Subcutaneous adipose tissue (tissue), 4 donors: ENCODE measurements around the gene RAB40C. TPM values are rescaled to one million over a fixed set of nuclear protein-coding genes. Genes with fewer than 3 reads are reported as not detected.

ENCODE experiments used
- CTCF ChIP-seq: fragments of 450-650 bp; IDR thresholded peaks from one replicate; pipeline ENCODE4 v1.5.1; 2016; ENCODE audit warnings: low read depth, mild to moderate bottlenecking, control low read depth, antibody characterized with exemption, moderate library complexity
- small RNA-seq: library from RNA; depleted of rRNA; stranded (forward); fragments of <200 nt; gene quantifications from one replicate; pipeline ENCODE3, GENCODE V24; 2016
- total RNA-seq, 4 donors: library from RNA; depleted of rRNA; stranded (reverse); fragments of >200 nt; gene quantifications; one replicate each; pipeline ENCODE4 v1.1.0, GENCODE V29; 2016

Gene RAB40C
- total RNA-seq, 4 donors from 2014 or later: 7.7 to 32.2 (median 12.3) TPM

GRCh38 chr16:676913-677312 lies 87.0 kb downstream of the RAB40C start:
- no peak for TF ChIP-seq CTCF

GRCh38 chr16:677316-678190 lies 87.7 kb downstream of the RAB40C start:
- no peak for TF ChIP-seq CTCF

- TF ChIP-seq CTCF: no peak
These were observed 88.5 kb downstream of the RAB40C start for GRCh38 chr16:678209-678857.

Small RNAs within 50 kb of the gene (small RNA-seq; reads per million reads assigned to genes)
- not detected for gene MIR3176
- gene Z98883.1: not detected

Other genes starting within 250 kb of the RAB40C start
- 10 to 100 TPM; 11.1 to 19.0 (median 15.0) TPM for gene AXIN1, start 237.3 kb upstream of the RAB40C start, total RNA-seq
- 10 to 100 TPM; 37.3 to 59.9 (median 47.5) TPM for gene MRPL28, start 219.5 kb upstream of the RAB40C start, total RNA-seq
- 10 to 100 TPM; 18.3 to 43.5 (median 28.3) TPM for gene PGAP6, start 208.1 kb upstream of the RAB40C start, total RNA-seq
- gene NME4, start 192.9 kb upstream of the RAB40C start, total RNA-seq: 100 to 1,000 TPM in 2 of 4 donors, 10 to 100 TPM in 2; 62.1 to 120 (median 96.5) TPM
- gene DECR2, start 188.2 kb upstream of the RAB40C start, total RNA-seq: 10 to 100 TPM in 3 of 4 donors, 1 to 10 TPM in 1; 9.8 to 54.8 (median 20.3) TPM
- 10 to 100 TPM; 10.9 to 35.0 (median 21.0) TPM for gene RAB11FIP3, start 164.4 kb upstream of the RAB40C start, total RNA-seq
- 10 to 100 TPM in 3 of 4 donors, 1 to 10 TPM in 1; 7.6 to 30.0 (median 13.3) TPM for gene CAPN15, start 62.4 kb upstream of the RAB40C start, total RNA-seq
- gene PRR35, start 29.7 kb upstream of the RAB40C start, total RNA-seq: not detected
- 1 to 10 TPM in 2 of 4 donors, under 1 TPM in 1, not detected in 1; 0.85 to 3.8 (median 2.0) TPM for gene NHLRC4, start 23.1 kb upstream of the RAB40C start, total RNA-seq
- 10 to 100 TPM in 3 of 4 donors, 1 to 10 TPM in 1; 9.5 to 42.0 (median 16.4) TPM for gene PIGQ, start 20.1 kb upstream of the RAB40C start, total RNA-seq
- gene WFIKKN1, start 40.9 kb downstream of the RAB40C start, total RNA-seq: 1 to 10 TPM in 1 of 4 donors, not detected in 3; 1.5 TPM
- gene METTL26, start 46.2 kb downstream of the RAB40C start, total RNA-seq: 100 to 1,000 TPM in 3 of 4 donors, 10 to 100 TPM in 1; 72.2 to 199 (median 117) TPM
- gene MCRIP2, start 51.8 kb downstream of the RAB40C start, total RNA-seq: 10 to 100 TPM; 19.2 to 60.7 (median 39.7) TPM
- gene WDR90, start 59.3 kb downstream of the RAB40C start, total RNA-seq: 10 to 100 TPM in 1 of 4 donors, 1 to 10 TPM in 3; 6.7 to 30.1 (median 8.4) TPM
- 10 to 100 TPM; 26.2 to 75.4 (median 37.8) TPM for gene RHOT2, start 78.1 kb downstream of the RAB40C start, total RNA-seq
- gene RHBDL1, start 85.6 kb downstream of the RAB40C start, total RNA-seq: 1 to 10 TPM in 2 of 4 donors, under 1 TPM in 1, not detected in 1; 0.66 to 1.7 (median 1.3) TPM
- gene STUB1, start 90.3 kb downstream of the RAB40C start, total RNA-seq: 100 to 1,000 TPM; 107 to 244 (median 140) TPM
- gene JMJD8, start 94.3 kb downstream of the RAB40C start, total RNA-seq: 10 to 100 TPM; 27.4 to 67.8 (median 49.3) TPM
- 10 to 100 TPM in 1 of 4 donors, 1 to 10 TPM in 3; 4.4 to 12.1 (median 6.4) TPM for gene WDR24, start 100.3 kb downstream of the RAB40C start, total RNA-seq
- gene FBXL16, start 115.7 kb downstream of the RAB40C start, total RNA-seq: not detected
- gene METRN, start 125.1 kb downstream of the RAB40C start, total RNA-seq: 10 to 100 TPM; 13.3 to 29.5 (median 26.0) TPM
- gene ANTKMT, start 131.1 kb downstream of the RAB40C start, total RNA-seq: 10 to 100 TPM; 12.6 to 55.6 (median 23.7) TPM
- gene CCDC78, start 136.4 kb downstream of the RAB40C start, total RNA-seq: 1 to 10 TPM in 2 of 4 donors, under 1 TPM in 1, not detected in 1; 0.44 to 2.5 (median 1.5) TPM
- gene HAGHL, start 137.0 kb downstream of the RAB40C start, total RNA-seq: 1 to 10 TPM; 1.1 to 5.6 (median 2.6) TPM
- 10 to 100 TPM; 17.6 to 39.0 (median 22.5) TPM for gene CIAO3, start 150.9 kb downstream of the RAB40C start, total RNA-seq
- under 1 TPM in 2 of 4 donors, not detected in 2; 0.44 to 0.82 TPM for gene MSLN, start 170.7 kb downstream of the RAB40C start, total RNA-seq
- gene RPUSD1, start 198.3 kb downstream of the RAB40C start, total RNA-seq: 10 to 100 TPM in 3 of 4 donors, 1 to 10 TPM in 1; 9.9 to 13.0 (median 11.7) TPM
- gene CHTF18, start 198.6 kb downstream of the RAB40C start, total RNA-seq: 10 to 100 TPM in 1 of 4 donors, 1 to 10 TPM in 3; 4.4 to 16.0 (median 8.9) TPM
- not detected for gene GNG13, start 210.7 kb downstream of the RAB40C start, total RNA-seq